ENCODE data around the gene HCN3.

The HCN3 gene

GRCh38 chr1:155319536-155319935 is 42.3 kb downstream of the HCN3 start:
- peak; percentile 36; the same call in 1 of the 2 replicates for TF ChIP-seq ZNF600 (tag by site-specific recombination; IDR thresholded peaks at IDR 0.05)
- no peak for TF ChIP-seq ZNF26 (tag by site-specific recombination; IDR thresholded peaks at IDR 0.05)
- TF ChIP-seq ZNF707 (tag by site-specific recombination; IDR thresholded peaks at IDR 0.05): no peak
- CTCF ChIA-PET: interaction anchor here (0.7 kb wide), 1 partner anchor 69 kb away, joined by 3 read pairs; no protein-coding TSS in a partner anchor
- 0 out of 2 replicates have a peak overlapping the region, but pooled peaks have one; percentile 13 for H3K27ac ChIP-seq (ENCODE audit: extremely low read depth, low read depth, low read length)
- H3K9me3 ChIP-seq (ENCODE audit: control insufficient read depth, insufficient read depth, low read depth, low read length): no peaks in the 10 kb centered on the region
- no peaks in the 10 kb centered on the region for H3K4me1 ChIP-seq (ENCODE audit: control insufficient read depth, insufficient read depth, low read length)
- H3K36me3 ChIP-seq (ENCODE audit: control insufficient read depth in 2 of 2, insufficient read depth in 1 of 2, low read length in 2 of 2): peaks cover 24 to 59% of the 10 kb centered on the region in 2 experiments
- H3K4me3 ChIP-seq (ENCODE audit: low read depth, low read length): no peak overlapping the region
- POLR2A ChIA-PET: interaction anchor here (1.6 kb wide), 1 partner anchor 10 kb away, joined by 3 read pairs; no protein-coding TSS in a partner anchor

GRCh38 chr1:155320252-155320651 is 43.0 kb downstream of the HCN3 start:
- ChIA-PET CTCF (interaction anchor here (0.6 to 0.7 kb wide), 2 partner anchors 70 to 151 kb away, joined by 3 read pairs; no protein-coding TSS in a partner anchor), POLR2A (interaction anchor here (1.6 kb wide), 1 partner anchor 10 kb away, joined by 3 read pairs; no protein-coding TSS in a partner anchor)
- Histone ChIP-seq H3K4me3 (ENCODE audit: low read depth, low read length) (no peak overlapping the region), H3K4me1 (ENCODE audit: control insufficient read depth, insufficient read depth, low read length) (no peaks in the 10 kb centered on the region), H3K9me3 (ENCODE audit: control insufficient read depth, insufficient read depth, low read depth, low read length) (no peaks in the 10 kb centered on the region), H3K27ac (ENCODE audit: extremely low read depth, low read depth, low read length) (0 out of 2 replicates have a peak overlapping the region, but pooled peaks have one; percentile 13), H3K36me3 (ENCODE audit: control insufficient read depth in 2 of 2, insufficient read depth in 1 of 2, low read length in 2 of 2) (peaks cover 17 to 53% of the 10 kb centered on the region in 2 experiments; a peak in 2 of 3 replicates)
- TF ChIP-seq IKZF3 (tag by site-specific recombination; IDR thresholded peaks at IDR 0.05) (0 out of 2 replicates have a peak, but pooled peaks have one; percentile 3), SALL2 (tag by site-specific recombination; IDR thresholded peaks at IDR 0.05; ENCODE audit: borderline replicate concordance) (no peak)

GRCh38 chr1:155320661-155321617 is 43.7 kb downstream of the HCN3 start, which contains the start of gene RUSC1:
Gene RUSC1, plus strand, starts transcription at chr1:155320894. Its CDS starts 880 bp downstream, at chr1:155321774.
- Histone ChIP-seq H3K36me3 (ENCODE audit: control insufficient read depth in 2 of 2, insufficient read depth in 1 of 2, low read length in 2 of 2) (peaks cover 13 to 60% of the 10 kb centered on the region in 2 experiments; a peak in 2 of 3 replicates), H3K9me3 (ENCODE audit: control insufficient read depth, insufficient read depth, low read depth, low read length) (no peaks in the 10 kb centered on the region), H3K4me3 (ENCODE audit: low read depth, low read length) (no peak within 1 kb of the TSS), H3K27ac (ENCODE audit: extremely low read depth, low read depth, low read length) (peak within 1 kb of the TSS; percentile 13; the same call in 1 of the 2 replicates), H3K4me1 (ENCODE audit: control insufficient read depth, insufficient read depth, low read length) (0 out of 2 replicates have a peak, but pooled peaks cover 3% of the 10 kb centered on the region)
- ChIA-PET POLR2A (interaction anchor here (0.8 to 4.4 kb wide), 6 partner anchors 7 to 242 kb away, joined by 3 to 32 read pairs (median 3); partner anchors contain the start of genes ASH1L and CLK2), CTCF (interaction anchor here (0.6 to 8.4 kb wide), 6 partner anchors 11 to 235 kb away, joined by 3 to 77 read pairs (median 3); no protein-coding TSS in a partner anchor)
- TF ChIP-seq ZNF433 (tag by site-specific recombination; IDR thresholded peaks at IDR 0.05; ENCODE audit: low read depth) (no peak), GLIS2 (tag by site-specific recombination; IDR thresholded peaks at IDR 0.05) (0 out of 2 replicates have a peak, but pooled peaks have one; percentile 5), SCRT2 (tag by site-specific recombination; IDR thresholded peaks at IDR 0.05) (no peak), KLF8 (tag by site-specific recombination; IDR thresholded peaks at IDR 0.05) (peak; percentile 60; the same call in 1 of the 2 replicates), ZNF549 (tag by site-specific recombination; IDR thresholded peaks at IDR 0.05) (no peak), ZBTB20 (tag by site-specific recombination; IDR thresholded peaks at IDR 0.05) (no peak), PATZ1 (tag by site-specific recombination; IDR thresholded peaks at IDR 0.05) (no peak), ZNF10 (tag by site-specific recombination; IDR thresholded peaks at IDR 0.05) (no peak), KLF16 (tag by site-specific recombination; IDR thresholded peaks at IDR 0.05) (no peak), ZNF677 (tag by site-specific recombination; IDR thresholded peaks at IDR 0.05) (no peak), ZBTB8A (tag by site-specific recombination; IDR thresholded peaks at IDR 0.05) (no peak), ZNF341 (tag by site-specific recombination; IDR thresholded peaks at IDR 0.05; ENCODE audit: low read depth) (0 out of 2 replicates have a peak, but pooled peaks have one; percentile 9), ZNF26 (tag by site-specific recombination; IDR thresholded peaks at IDR 0.05) (no peak)

Data from HEK293 (cell line).